CD4-positive, CD25-positive, alpha-beta regulatory T cell (primary cell): ENCODE data around the gene NXPH3. TPM values are rescaled to one million over a fixed set of nuclear protein-coding genes. Genes with fewer than 3 reads are reported as not detected.

Source experiments
- ATAC-seq, 2 donors: fragments of 150-1000 bp; cut with Tn5 transposase; one replicate each; pipeline ENCODE4 v1.10.0; 2021; ENCODE audit warnings: low read depth in 2 of 2, moderate number of reproducible peaks in 2 of 2, moderate library complexity in 1 of 2
- DNase-seq, 3 donors: peaks; one replicate each; pipeline versions ENCODE4 v3.0.0 to v3.0.0-alpha.2; 2012 to 2022; ENCODE audit warnings: mixed read lengths in 1 of 3
- H3K27ac ChIP-seq: one replicate; pipeline ENCODE4 v1.7.0; 2013; ENCODE audit warnings: mild to moderate bottlenecking, low read length; ENCODE audit not compliant: insufficient read depth, poor library complexity, severe bottlenecking
- H3K27me3 ChIP-seq: one replicate; pipeline ENCODE4 v1.7.0; 2013; ENCODE audit warnings: low read length; ENCODE audit not compliant: control insufficient read depth, insufficient read depth
- H3K36me3 ChIP-seq: one replicate; pipeline ENCODE4 v1.7.0; 2013; ENCODE audit warnings: mild to moderate bottlenecking, low read length, moderate library complexity; ENCODE audit not compliant: control insufficient read depth, insufficient read depth
- H3K4me1 ChIP-seq: 2 replicates; pipeline ENCODE4 v1.7.0; 2013; ENCODE audit warnings: mild to moderate bottlenecking, low read length; ENCODE audit not compliant: insufficient read depth, control insufficient read depth, poor library complexity, severe bottlenecking
- H3K4me3 ChIP-seq: one replicate; pipeline ENCODE4 v1.7.0; 2013; ENCODE audit warnings: low read depth, mild to moderate bottlenecking, low read length, moderate library complexity
- H3K9me3 ChIP-seq, 2 experiments: 1 replicate in 1 of 2; 2 replicates in 1 of 2; pipeline ENCODE4 v1.7.0; 2013; ENCODE audit warnings: low read length in 2 of 2, mild to moderate bottlenecking in 1 of 2, moderate library complexity in 1 of 2; ENCODE audit not compliant: control insufficient read depth in 2 of 2
- H3K27ac Mint-ChIP-seq, 3 donors: one replicate each; pipeline ENCODE4 v1.8.0; 2020 to 2022; ENCODE audit warnings: mild to moderate bottlenecking in 3 of 3, mixed read lengths in 3 of 3, moderate library complexity in 2 of 3
- H3K27me3 Mint-ChIP-seq: one replicate; pipeline ENCODE4 v1.8.0; 2022; ENCODE audit warnings: mild to moderate bottlenecking, mixed read lengths
- H3K36me3 Mint-ChIP-seq: one replicate; pipeline ENCODE4 v1.8.0; 2020; ENCODE audit warnings: mixed read lengths
- H3K4me1 Mint-ChIP-seq, 4 donors: one replicate each; pipeline ENCODE4 v1.8.0; 2020 to 2022; ENCODE audit warnings: mixed read lengths in 4 of 4, mild to moderate bottlenecking in 1 of 4
- H3K4me3 Mint-ChIP-seq, 4 donors: one replicate each; pipeline ENCODE4 v1.8.0; 2020 to 2022; ENCODE audit warnings: mild to moderate bottlenecking in 4 of 4, mixed read lengths in 4 of 4, moderate library complexity in 3 of 4
- H3K9me3 Mint-ChIP-seq, 7 donors: one replicate each; pipeline ENCODE4 v1.8.0; 2020 to 2022; ENCODE audit warnings: mixed read lengths in 7 of 7, mild to moderate bottlenecking in 3 of 7, moderate library complexity in 2 of 7
- polyA plus RNA-seq, 4 donors: library from polyadenylated mRNA; unstranded; fragments of 300-500 nt; fragmentation: Illumina TruSeq; gene quantifications; one replicate each; pipeline ENCODE4 v1.2.3, GENCODE V29; 2021
- total RNA-seq: library from RNA; stranded (reverse); gene quantifications from one replicate; pipeline ENCODE4 v1.2.3, GENCODE V29; 2022

NXPH3 gene
- total and polyA plus RNA-seq, 5 donors from 2014 or later, result not detected

DNA sequence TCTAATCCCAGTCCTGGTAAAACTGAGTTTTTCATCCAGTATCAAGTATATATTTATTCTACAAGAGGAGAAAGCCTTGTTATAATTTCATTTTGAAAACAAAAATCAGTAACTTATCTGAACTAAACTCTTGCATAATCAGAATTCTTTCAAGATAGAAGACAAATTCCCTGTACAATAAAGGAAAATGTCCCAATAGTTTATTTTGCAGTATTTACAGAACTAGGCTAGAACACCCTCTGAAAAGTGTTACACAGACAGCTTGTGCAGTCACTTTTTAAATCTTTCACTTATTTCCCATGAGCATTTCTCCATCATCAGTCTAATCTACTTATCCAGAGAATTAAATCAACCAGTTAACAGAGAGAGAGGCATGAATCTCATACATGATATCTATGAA lies 53.8 kb downstream of the NXPH3 start:
- no peak for ATAC-seq
- Histone ChIP-seq H3K4me1 (peaks cover 7% of the 10 kb centered on the region), H3K27me3 (no peaks in the 10 kb centered on the region), H3K27ac (no peak overlapping the region), H3K4me3 (no peak overlapping the region), H3K36me3 (no peaks in the 10 kb centered on the region), H3K9me3 (no peaks in the 10 kb centered on the region)
- no peak overlapping the region for H3K27ac Mint-ChIP-seq
- peaks cover 6% of the 10 kb centered on the region for H3K36me3 Mint-ChIP-seq
- no peaks in the 10 kb centered on the region for H3K9me3 Mint-ChIP-seq
- peak overlapping the region in 1 of 4 donors; percentile 4 for H3K4me3 Mint-ChIP-seq
- no peaks in the 10 kb centered on the region for H3K27me3 Mint-ChIP-seq
- DNase-seq, result no peak
- H3K4me1 Mint-ChIP-seq, result peaks cover 33 to 61% (median 41%) of the 10 kb centered on the region in 4 donors

GRCh38 chr17:49630113-49630900 lies 54.6 kb downstream of the NXPH3 start:
- Histone ChIP-seq H3K27ac (no peak overlapping the region), H3K9me3 (no peaks in the 10 kb centered on the region), H3K4me3 (peak overlapping the region; percentile 9), H3K27me3 (no peaks in the 10 kb centered on the region), H3K4me1 (peaks cover 7% of the 10 kb centered on the region), H3K36me3 (no peaks in the 10 kb centered on the region)
- peak overlapping the region in 3 of 4 donors; percentile 4 to 38 (median 34) for H3K4me3 Mint-ChIP-seq
- peak overlapping the region; percentile 47 to 67 (median 66) for H3K27ac Mint-ChIP-seq
- H3K36me3 Mint-ChIP-seq, result peaks cover 10% of the 10 kb centered on the region
- peaks cover 33 to 69% (median 47%) of the 10 kb centered on the region in 4 donors for H3K4me1 Mint-ChIP-seq
- no peaks in the 10 kb centered on the region for H3K9me3 Mint-ChIP-seq
- H3K27me3 Mint-ChIP-seq, result no peaks in the 10 kb centered on the region
- ATAC-seq, result no peak
- no peak for DNase-seq

DNA sequence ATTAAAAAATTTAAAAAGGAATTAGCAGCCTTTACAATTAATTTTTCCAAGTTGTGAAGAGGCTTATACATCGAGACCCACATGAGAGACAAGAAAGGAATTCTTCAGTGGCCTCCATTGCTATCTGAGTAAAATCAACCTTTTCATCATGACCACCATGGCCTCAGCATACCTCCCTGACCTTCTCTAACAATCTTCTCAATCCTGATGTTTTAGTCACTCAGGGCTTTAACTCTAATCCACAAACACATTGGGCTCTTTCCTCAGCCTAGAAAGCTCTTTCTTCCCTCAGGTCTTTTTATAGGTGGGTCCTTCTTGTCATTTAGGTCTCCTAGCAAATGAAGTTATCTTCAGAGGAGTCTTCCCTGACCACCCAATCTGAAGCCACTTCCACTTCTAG lies 55.8 kb downstream of the NXPH3 start:
- Mint-ChIP-seq H3K27ac (peak overlapping the region in 1 of 3 donors; percentile 55), H3K4me1 (peaks cover 28 to 66% (median 48%) of the 10 kb centered on the region in 4 donors), H3K4me3 (peak overlapping the region in 2 of 4 donors; percentile 4 to 14), H3K36me3 (peaks cover 10% of the 10 kb centered on the region), H3K9me3 (no peaks in the 10 kb centered on the region), H3K27me3 (no peaks in the 10 kb centered on the region)
- DNase-seq (no peak), ATAC-seq (no peak)
- Histone ChIP-seq H3K27ac (no peak overlapping the region), H3K4me3 (no peak overlapping the region), H3K4me1 (peaks cover 7% of the 10 kb centered on the region), H3K27me3 (no peaks in the 10 kb centered on the region), H3K36me3 (peaks cover 4% of the 10 kb centered on the region), H3K9me3 (no peaks in the 10 kb centered on the region)

Other genes starting within 250 kb of the NXPH3 start
- 34.4 TPM for gene ZNF652, start 213.6 kb upstream of the NXPH3 start, total RNA-seq
- gene ZNF652, start 213.6 kb upstream of the NXPH3 start, polyA plus RNA-seq, result 10 to 100 TPM in 3 of 4 donors, 1 to 10 TPM in 1; 8.9 to 22.3 (median 14.9) TPM
- gene PHB1, start 161.0 kb upstream of the NXPH3 start, total RNA-seq, result 47.8 TPM
- 100 to 1,000 TPM; 133 to 160 (median 137) TPM for gene PHB1, start 161.0 kb upstream of the NXPH3 start, polyA plus RNA-seq
- gene NGFR, start 80.6 kb upstream of the NXPH3 start, total RNA-seq, result 0.32 TPM
- gene NGFR, start 80.6 kb upstream of the NXPH3 start, polyA plus RNA-seq, result not detected
- gene SPOP, start 102.2 kb downstream of the NXPH3 start, total RNA-seq, result 66.3 TPM
- gene SPOP, start 102.2 kb downstream of the NXPH3 start, polyA plus RNA-seq, result 100 to 1,000 TPM in 2 of 4 donors, 10 to 100 TPM in 2; 76.4 to 123 (median 106) TPM
- 51.8 TPM for gene SLC35B1, start 132.1 kb downstream of the NXPH3 start, total RNA-seq
- 10 to 100 TPM; 28.2 to 38.8 (median 34.1) TPM for gene SLC35B1, start 132.1 kb downstream of the NXPH3 start, polyA plus RNA-seq
- 83.3 TPM for gene FAM117A, start 188.3 kb downstream of the NXPH3 start, total RNA-seq
- gene FAM117A, start 188.3 kb downstream of the NXPH3 start, polyA plus RNA-seq, result 10 to 100 TPM; 49.0 to 67.4 (median 64.7) TPM
- gene KAT7, start 212.8 kb downstream of the NXPH3 start, total RNA-seq, result 207 TPM
- gene KAT7, start 212.8 kb downstream of the NXPH3 start, polyA plus RNA-seq, result 10 to 100 TPM; 37.0 to 49.6 (median 46.9) TPM